NOMO-1 treated with DMSO at 0.1 percent for 48 hours (cell line): Measurements from ENCODE around the gene SIRPA.

Experiments
- DNase-seq: peaks from one replicate; lab custom pipeline; 2025; ENCODE audit not compliant: unreplicated experiment; lab: John Stamatoyannopoulos, UW

SIRPA gene

GRCh38 chr20:1946762-1947534 is 51.7 kb downstream of the SIRPA start:
- no peak for DNase-seq

DNA sequence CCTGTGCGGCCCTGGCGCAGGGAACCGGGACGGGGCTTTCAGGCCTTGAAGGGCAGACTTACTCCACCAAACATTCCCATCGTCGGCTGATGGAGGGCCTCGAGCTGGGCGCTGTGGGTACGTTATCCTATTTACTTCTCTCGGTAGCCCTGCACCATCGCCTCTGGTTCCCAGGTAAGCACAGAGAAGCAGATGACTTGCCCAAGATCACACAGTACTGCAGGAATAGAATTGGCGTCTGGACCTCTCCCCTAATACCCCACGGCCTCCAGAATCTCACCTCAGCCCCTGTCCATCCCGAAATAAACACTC is 52.3 kb downstream of the SIRPA start:
- DNase-seq, result no peak

DNA sequence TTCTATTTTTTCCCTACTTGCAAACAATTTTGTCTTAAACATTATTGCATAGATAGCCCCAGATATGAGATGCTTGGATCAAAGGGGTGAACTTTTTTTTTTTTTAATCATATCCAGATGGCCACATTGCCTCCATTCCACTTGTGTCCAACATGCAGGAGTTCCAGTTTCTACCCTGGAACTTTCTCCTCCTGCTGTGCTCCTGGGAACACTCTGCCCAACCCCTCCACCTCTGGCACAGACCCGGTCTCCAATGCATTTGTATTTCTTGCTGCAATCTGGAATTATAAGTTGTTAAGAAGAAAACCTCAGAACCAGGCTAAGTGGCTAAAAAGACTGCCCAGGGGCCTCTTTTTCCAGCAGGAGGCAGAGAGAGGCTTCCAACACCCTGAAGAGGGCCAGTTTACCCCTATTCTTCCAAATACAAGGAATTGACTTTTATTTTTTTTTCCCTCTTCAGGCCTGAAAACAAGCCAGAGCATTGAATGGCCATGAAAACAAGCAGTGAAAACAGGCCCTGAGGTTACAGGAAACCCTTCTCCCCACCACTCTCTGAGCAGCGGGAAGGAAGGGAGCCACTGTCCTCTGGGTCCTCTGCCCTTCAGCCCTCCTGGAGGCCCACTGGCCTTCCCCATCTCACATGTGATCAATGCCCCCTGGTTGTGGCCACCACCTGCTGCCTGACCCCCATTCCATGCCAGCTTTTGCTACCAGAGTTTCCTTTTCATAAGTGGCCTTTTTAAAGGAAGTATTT is 54.3 kb downstream of the SIRPA start:
- no peak for DNase-seq

GRCh38 chr20:1950836-1951235 is 55.6 kb downstream of the SIRPA start:
- no peak for DNase-seq

GRCh38 chr20:1951436-1952115 is 56.4 kb downstream of the SIRPA start:
- peak; percentile 39 for DNase-seq

GRCh38 chr20:1952737-1953530 is 57.7 kb downstream of the SIRPA start:
- DNase-seq, result no peak

- no peak for DNase-seq
Observed at GRCh38 chr20:1953621-1954020, 58.4 kb downstream of the SIRPA start.

- DNase-seq, result no peak
Observed at GRCh38 chr20:1955217-1955616, 60.0 kb downstream of the SIRPA start.

GRCh38 chr20:1958426-1958825 is 63.2 kb downstream of the SIRPA start:
- DNase-seq, result no peak

GRCh38 chr20:1959156-1959555 is 63.9 kb downstream of the SIRPA start:
- DNase-seq, result no peak

DNA sequence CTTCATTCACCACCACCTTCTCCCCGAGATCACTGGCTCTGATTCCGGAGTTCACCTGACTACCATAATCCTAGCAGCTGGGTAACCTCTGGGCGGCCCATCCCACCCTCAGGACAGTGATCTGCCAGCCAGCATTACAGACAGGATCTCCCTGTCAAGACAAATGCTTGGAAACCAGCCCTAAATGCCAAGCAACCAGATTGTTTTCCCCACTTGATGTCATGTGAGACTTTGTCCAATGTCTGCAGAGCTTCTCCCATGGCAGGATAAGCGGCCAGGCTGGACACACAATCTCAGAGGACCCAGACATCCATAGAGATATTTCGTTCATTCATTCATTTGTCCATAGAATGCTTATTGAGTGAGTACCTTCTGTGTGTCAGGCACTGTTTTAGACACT is 66.2 kb downstream of the SIRPA start:
- no peak for DNase-seq

- peak; percentile 40 for DNase-seq
Observed at GRCh38 chr20:1964061-1964460, 68.9 kb downstream of the SIRPA start.

DNA sequence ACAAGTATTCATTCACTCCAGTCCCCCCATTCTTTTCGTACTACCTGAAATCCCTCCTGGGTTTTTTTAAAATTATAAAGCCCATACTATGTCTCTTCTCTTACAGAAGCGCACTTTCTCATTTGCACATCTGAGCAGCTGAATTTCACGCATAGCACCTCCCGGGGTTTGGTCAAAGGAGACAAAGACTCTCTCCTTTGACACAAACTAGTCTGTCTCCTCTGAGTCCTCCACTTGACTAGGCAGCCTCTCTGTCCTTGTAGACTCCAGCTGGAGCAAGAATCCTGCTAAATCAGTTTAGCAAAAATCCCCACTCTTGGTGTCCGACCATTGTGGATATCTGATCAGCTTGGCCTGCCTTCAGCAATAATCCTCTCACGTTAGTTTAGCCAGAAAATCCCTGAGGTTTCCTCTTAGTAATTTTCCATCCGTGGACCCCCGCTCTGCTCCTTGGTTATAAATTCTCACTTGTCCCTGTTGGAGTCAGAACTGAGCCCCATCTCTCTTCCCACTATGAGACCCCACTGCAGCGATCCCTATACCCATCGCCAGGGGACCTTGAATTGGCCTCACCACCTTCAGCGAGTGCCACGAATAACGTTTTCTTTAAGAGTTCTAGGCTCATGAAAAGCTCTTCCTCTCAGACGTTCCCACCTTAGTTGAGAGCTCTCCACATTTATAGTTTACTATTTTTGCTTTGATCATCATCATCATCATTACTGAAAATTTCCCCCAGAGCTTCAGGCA is 69.6 kb downstream of the SIRPA start:
- no peak for DNase-seq

DNA sequence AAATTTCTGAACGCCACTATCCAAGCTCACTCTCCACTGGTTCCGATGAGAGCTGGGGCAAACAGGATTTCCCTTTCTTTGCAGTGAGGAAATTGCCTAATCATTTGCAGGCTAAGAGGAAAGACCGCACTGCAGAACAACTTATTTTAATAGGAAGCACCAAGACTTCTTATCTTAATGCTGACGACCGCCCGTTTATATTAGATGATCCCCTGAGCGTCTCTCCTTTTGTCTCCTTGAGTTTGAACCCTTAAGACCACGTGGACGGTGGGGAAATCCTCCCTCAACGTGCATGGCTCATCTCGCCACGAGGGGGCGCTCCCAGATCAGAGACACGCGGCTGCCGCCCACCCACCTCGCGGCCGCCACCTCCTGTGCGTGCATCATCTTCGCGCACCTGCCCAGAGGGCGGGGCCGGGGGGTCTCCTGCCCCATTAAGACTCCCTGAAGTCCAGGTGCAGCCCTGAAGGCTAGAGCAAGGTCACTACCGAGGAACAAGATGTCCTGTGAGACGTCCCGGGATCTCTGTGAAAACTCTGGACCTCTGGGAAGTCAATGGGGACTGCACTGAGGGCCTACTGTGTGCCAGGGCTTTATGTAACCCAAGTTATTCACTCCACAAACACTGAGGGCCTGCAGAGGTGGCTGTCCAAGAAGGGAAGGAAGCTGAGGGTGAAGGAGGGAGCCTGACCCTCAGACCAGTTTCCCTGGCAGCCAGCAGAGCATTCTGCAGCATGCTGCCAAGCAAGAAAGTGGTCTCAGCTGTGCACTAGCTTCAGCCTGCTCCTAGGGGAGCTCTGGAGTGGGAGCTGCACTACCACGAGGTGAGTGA is 70.5 kb downstream of the SIRPA start:
- peak; percentile 74 for DNase-seq

- no peak for DNase-seq
Observed at GRCh38 chr20:1968964-1969363, 73.8 kb downstream of the SIRPA start.

DNA sequence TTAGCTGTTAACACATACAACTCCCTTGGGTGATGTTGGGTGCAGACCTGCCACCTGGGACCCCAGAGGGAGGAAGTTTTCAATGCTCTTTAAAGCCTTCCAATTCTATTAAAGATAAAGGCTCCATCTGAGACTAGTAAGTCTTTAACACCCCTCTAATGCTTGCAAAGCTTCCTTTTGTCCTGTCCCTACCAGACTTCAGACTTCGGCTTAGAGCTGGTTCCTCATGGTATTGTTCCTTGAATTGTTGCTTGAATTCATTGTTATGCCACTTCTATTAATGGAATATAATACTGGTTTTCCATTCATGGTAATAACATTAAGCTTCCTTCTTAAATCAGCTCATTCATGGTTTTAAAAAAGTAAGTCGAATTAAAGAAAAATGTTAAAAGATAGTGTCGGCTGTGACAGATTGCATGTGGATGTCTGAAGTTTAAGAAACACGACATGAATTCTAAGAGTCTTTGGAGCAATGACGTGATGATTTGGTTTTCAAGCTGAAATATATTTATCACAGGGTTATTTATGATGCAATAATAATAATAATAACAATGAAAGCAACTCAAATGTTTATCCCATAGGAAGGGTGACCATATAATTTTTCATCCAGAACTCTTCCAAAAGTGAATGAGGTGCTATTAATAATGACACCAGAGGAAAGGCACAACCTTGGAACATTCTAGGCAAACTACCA is 76.8 kb downstream of the SIRPA start:
- no peak for DNase-seq

DNA sequence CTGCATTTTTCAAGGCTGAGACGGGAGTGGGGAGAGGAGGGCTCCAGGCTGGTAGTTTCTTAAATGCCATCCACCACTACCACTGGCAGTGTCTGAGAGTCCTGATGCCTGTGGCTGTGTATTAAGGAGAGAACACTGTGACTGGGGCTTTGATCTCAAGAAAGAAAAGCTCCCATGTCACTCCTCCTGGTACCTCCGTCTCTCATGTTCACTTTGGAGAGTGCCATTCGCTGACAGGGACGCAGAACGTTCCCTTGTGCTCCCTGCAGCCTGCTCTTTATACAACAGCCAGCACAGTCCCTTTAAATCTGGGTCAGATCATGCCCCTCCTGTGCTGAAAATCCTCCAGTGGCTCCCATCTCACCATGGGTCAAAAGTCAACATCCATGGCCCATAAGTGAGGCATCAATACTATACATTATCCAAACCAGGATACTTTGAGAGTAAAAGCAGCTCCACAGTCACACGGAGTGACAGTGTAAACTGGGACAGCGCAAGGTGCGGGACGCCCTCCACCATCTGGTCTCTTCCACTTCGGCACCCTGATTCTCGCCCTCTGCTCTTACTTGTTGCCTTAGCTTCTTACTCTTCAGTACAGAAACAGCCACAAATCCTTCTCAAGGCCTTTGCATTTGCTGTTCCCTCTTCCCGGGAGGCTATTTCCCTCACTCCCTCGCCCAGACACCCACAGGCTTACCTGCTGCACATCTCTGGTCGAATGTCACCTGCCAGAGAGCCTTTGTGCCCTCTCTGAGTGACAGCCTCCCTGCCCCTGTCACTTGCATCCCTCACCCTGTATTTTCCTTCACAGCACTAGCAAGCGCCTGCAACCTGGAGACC is 78.6 kb downstream of the SIRPA start:
- no peak for DNase-seq

DNA sequence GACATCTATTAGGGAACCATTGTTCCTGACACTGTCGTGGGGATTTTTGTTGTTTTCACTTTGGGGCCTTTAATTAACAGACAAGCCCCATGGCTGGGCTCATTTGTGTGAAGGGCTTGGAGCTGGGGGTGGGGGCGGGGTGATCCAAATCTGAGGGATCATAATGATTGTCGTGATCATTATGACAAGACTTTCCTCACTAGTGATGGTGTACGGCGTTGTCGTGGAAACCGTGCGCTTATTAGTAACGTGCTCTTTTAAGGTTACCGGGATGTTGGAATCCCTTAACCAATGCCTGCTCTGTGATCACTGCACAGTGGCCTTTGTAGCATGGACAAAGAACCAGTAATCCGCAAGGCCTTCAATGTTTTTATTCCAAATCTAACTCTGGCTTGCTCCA is 80.1 kb downstream of the SIRPA start:
- DNase-seq, result no peak
